ENCODE measurements around the gene TRABD2B.

Gene TRABD2B

DNA sequence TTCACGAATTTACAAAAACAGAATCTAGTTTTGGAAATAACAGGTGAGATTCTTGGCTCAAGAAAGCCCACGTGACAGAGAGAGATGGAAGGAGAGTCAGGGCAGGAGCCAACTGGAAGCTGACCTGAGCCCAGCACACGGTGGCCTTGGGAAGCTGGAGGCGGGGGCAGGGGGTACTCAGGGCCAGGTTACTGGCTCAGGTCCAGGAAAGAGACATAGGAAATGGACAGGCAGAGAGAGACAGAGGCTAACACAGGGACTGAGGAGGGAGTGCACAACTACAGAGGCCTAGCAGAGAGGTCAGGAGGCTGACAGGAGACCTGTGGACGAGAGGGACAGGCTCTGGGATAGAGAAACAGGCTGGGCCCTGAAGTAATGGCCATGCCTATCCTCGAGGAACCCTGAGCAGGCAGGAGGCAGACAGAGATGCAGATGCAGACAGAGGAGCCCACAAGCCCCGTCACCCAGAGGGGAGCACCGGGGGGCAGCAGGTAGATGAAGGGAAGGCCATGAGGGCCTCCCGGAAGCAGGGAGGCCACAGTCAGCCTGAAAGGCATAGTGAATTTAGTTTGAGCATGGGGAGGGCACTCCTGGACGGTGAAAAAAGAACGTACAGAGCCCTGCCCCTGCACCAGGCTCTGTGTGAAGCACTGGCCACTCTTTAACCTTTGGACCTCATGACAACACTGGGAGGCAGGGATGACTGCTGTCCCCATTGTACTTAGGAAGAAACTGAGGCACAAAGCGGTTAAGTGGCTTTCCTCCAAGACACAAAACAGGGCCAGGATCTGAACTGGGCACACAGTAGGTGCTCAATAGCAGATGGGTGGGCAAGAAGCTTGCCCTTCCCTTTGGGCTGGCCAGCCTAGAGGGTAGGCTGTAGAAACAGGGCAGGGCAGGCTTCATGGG, 230.1 kb downstream of the TRABD2B start:
- DNase-seq = no peak

DNA sequence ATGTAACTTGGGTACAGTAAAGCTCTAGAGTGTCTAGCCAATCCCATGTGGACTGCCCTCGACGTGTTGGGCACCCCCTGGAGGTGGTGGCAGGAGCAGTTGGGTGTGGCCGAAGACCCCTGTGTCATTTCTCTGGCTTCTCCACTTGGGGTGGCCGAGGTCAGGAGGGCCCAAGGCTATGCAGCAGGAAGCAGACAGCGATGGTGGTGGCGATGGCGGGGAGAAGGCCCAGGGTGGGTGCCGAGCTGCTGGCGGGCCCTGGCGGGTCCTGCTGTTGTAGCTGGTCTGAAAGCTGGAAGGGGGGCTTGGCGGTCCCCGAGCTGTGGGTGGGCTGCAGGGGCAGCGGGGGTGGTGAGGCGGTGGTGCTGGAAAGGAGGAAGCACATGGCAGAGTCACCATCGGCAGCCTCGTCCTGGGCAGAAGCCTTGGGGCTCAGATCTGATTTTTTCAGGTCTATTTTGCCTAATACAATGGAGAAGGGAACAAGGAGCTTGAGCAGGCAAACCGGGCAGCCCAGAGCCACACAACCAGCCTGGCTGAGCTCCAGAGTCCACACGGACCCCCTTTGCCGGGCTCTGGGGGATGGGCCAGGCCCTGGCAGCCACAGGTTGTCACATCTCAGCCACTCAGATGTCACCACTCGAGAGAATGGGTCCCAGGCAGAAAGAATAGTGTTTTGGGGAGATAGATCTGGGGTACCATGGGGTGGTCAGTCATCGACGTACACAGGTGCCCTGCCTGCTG, 231.3 kb downstream of the TRABD2B start:
- no peak for DNase-seq

DNA sequence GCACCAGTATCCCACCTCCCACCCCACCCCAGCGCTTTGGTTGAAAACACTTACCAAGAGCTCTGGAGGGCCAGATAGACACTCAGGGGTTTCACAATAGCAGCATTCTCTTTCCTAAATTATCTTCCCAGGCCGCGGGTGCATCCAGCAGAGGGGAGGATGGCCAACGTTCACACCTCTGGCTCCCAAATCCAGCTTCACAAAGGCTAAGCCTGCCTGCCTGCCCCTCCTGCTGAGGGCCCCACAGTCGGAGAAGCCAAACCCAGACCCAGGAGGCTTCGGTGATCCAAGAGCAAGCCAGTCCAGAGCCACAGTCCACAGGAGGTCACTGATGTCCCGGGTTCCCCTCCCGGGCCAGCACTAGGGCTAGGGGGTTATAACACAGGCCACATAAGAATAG, 231.9 kb downstream of the TRABD2B start:
- no peak for DNase-seq

DNA sequence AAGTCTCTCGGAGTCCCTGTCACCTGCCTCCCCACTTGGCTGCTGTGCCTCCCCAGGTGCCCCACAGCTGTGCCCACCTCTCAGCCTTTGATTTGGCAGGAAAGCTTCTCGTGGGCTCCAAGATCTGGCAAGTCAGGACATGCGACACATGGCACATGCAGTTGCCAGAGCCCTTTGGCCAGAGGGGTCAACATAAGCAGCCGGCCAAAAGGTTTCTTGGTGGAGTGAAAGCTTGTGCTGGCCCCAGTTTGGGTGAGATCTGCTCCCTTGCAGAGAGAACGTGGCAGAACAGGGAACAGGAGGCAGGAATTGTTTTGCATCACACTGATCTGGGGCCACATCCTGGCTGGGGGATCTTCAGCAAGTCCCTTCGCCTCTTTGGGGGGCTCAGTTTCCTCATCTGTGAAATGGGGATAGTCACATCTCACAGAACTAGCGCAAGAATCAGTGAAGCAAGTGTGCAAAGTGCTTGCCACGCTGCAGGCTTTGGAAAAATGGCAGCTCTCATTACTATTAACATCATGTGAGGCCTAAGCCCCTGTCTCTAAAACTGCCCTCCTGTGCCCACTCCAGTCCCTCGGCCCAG, 232.6 kb downstream of the TRABD2B start:
- no peak for DNase-seq

DNA sequence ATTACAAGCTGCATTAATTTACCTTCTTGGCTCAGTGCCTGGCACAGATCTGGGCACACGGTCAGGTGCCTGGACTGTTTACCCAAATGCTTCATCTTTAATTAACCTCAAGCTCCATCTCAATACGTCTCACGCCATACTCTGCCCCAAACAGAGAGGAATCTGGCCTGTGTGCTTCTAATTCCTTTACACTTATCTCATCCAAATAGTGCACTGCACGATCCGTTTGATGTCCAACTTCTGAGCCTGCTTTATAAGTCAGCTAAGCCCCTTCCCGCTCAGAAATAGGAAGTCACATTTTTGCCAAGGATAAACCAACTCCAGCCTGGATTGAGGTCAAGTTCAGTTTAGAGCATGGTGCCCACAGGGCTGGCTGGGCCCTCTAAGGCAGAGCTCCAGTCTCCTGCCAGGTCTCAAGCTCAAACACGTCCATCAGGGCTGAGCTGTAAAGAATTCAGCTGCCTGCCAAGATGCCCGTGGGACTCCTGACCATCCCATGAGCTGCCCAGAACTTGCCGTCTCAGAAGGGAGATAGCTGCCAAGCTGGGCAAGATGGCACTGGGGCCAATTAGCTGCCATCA, 233.5 kb downstream of the TRABD2B start:
- no peak for DNase-seq

DNA sequence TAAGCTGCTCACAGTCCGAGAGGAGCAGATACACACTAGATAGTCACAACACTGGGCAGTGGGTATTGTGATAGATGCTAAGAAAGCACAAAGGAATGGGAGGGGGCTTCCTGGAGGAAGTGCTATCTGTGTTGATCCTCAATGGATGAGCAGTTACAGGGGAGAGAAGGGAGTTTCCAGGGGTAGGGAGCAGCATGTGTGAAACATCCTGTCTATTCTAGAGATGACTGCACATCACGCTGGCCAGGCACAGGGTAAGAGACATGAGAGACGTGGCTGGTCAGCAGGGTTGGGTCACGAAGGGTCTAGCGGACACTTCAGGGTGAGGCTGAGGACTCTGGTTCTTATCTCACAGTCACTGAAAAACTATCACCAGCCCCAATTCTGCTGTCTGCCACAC, 235.2 kb downstream of the TRABD2B start:
- no peak for DNase-seq

DNA sequence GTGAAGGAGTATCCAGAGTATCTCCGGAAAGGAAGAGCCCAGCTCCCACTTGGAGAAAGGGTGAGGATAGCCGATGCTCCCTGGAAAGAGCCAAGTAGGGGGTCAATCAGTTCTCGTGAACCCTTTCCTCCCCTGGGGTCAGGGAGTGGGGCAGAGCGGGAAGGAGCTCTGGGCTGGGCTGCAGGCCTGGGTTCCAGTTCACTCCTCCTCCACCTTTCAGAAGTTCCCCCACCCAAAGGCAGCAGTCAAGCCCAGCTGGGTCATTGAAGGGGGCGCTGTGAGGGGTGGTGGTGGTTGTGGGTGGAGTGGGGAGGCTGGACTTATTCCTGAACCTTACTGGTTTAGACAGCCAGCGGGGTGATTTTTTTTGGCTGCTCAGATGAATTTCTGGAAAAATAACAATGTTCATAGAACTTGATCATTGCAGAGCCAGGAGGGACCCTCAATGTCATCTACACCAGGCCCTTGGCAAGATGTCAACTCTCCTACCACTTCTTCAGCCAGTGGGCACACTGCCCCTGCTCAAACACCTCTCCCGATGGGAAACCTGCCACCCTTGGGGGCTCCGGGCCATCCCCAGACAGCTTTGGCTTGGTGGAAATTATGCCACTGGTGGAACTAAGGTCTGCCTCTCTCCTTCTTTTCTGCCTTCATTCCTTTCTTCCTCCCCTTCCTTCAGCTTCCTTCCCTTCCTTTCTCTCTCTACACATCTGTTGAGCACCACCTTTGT, 235.8 kb downstream of the TRABD2B start:
- DNase-seq = no peak

DNA sequence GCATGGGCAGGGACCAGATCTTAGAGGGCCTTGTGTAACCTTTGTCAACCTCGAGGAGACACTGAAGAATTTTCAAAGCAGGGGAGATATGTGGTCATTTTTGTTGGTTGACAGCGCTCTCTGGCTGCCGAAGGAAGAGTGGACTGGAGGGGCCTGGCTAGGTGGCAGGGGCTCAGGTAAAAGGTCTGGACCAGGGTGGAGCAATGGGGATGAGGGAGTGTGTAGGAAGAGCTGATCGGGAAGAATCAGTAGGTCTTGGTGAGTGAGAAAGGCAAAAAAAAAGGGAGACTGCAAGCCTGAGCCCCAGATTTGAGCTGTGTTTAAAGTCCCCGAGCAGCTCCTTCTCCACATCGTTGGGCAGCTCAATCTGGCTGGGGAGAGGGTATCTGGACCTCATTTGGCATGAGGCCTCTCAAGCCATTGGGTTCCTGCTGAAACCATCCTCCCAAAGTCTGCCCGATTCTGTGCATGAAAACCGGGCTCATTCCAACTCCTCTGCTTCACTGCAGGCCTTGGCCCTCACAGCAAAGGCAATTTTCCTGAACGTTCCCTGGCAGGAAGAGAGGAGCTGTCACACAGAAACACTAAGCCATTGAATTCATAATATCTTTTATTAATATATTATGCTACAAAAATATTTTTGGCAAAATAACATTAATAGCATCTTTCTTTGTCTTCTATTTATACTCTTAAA, 237.1 kb downstream of the TRABD2B start:
- no peak for DNase-seq

DNA sequence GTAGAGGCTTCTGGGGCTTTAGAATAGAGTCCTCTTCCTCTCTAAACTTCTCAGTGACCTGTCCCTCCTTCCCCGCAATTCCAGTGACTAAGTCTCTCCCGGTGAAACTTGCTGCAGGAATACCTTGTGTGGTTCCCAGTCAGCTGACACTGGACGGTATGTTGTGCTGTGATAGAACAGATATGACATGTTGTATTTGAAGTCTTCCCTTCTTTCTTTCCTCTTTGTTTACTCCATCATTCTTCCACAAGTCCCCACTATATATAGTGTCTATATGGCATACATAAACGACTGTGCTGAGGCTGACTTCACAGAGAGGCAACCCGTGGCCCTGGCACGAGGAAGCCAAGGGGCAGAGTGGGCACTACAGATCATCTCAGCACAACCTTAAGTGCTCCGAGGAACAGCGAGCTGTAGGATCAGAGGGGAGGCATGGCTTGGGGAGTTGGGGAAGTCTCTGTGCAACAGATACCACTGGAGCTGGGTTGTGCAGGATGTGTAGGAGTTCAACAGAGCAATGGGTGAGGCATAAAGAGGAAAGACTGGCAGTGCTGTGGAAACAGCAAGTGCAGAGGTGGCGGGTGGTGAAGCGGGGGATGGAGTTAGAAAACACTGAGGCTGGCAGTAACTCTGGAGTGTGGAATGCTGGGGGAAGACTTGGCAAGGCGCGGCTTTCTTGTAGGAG, 237.8 kb downstream of the TRABD2B start:
- DNase-seq = no peak

DNA sequence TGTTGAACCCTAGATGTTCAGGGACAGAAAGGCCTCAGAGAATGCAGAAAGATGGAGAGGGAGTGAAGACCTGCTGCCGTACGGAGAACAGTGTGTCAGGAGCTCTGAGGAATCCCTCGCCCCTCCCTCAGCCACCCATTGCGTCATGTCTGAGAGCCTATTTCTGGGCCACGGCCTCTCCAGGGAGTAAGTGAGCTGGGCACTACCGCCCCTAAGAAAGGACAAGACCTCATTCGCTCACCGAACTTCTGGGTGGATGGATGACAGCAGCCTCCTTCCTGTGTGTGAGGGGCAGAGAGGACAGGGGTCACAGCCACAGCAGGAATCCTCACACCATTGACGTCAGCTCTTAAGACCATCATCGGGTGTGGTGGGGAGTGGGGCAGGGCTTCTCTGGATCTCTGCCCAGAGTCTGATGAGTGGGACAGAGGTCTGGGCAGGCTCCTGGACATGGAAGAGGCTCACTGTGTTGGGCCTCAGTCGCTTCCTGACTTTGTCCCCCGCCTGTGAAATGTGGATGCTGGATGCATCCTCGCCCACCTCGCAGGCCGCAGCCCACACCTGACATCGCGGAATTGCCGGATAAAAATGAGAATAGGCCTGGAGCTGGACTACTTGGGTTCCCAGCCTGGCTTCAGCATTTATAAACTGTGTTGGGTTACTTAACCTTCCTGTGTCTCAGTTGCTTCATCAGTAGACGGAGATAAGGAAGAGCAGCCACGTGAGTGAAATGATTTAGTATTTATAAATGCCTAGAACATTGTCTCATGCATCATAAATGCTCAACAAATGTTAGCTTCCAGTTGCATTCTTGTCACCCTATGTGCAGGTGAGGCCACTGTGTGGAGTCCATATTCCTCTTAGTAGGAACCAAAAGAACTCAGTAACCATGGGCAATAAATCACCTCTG, 238.6 kb downstream of the TRABD2B start:
- no peak for DNase-seq

DNA sequence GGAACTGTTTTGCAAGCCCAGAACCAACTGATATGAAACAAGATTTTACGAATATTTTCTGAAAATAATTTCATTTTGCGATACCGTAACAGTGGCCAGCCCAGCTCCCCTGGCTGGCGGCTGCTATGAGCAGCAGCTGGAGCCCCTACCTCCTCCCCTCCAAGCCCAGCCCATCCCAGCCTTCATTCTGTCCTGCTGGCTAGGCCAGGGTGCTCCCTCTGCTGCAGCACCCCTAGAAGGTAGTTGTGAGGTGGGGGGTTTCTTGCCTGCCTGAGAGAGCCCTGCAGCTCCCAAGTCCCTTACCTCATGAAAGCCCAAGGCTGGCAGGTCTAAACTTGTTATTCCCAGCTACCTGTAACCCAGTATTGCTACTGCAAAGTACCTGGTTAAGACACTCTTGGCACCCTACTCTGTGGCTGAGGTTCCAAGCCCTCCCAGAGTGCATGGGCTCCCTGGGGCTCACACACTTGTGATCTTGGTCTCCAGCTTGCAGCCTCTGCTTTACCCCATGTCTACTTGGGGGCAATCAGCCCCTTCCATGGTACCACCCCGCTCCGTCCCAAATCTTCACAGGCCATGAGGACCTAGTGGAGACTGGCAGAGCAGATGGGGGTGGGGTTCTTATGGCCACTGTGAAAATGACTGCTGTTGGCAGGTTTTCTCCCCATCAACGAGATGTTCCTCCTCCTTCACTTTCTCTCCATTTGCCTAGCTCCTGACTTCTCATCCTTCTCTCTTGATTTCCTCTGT, 239.8 kb downstream of the TRABD2B start:
- no peak for DNase-seq

DNA sequence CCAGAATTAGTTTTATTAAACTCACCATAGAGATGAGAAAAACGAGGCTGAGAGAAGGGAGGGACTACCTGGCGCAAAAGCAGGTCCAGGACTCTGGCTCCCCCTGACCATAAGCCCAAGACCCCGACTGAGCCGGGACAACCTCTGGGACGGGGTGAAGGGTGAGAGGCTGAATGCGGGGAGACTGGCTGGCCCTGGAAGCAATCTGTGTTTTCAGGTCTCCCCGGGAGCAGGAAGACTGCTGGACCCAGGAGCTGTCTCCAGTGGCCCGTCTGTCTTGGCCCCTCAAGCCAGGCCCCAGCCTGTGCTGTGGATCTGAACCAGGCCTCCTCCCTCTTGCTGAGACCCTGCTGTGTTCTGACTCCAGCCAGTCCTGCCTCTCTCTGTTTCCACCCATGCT, 240.8 kb downstream of the TRABD2B start:
- DNase-seq = peak; percentile 26

DNA sequence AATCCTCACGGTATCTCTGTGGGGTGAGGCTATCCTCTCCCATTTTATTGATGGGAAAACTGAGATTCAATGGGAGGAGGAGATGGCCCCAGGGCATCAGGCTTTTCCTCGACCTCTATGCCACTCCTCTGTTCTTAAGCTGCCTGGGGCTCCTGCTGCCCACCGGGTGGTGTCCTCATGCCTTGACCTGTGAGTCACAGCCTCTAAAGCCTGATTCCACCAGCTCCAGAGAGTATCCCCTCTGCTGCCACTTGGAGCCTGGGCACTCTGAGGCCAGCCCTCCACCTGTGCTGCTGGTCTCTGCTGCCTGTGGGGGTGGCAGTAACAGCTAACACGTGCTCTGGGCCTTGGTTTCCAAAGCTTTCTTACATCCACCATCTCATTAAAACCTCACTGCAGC, 241.2 kb downstream of the TRABD2B start:
- DNase-seq = peak; percentile 18

DNA sequence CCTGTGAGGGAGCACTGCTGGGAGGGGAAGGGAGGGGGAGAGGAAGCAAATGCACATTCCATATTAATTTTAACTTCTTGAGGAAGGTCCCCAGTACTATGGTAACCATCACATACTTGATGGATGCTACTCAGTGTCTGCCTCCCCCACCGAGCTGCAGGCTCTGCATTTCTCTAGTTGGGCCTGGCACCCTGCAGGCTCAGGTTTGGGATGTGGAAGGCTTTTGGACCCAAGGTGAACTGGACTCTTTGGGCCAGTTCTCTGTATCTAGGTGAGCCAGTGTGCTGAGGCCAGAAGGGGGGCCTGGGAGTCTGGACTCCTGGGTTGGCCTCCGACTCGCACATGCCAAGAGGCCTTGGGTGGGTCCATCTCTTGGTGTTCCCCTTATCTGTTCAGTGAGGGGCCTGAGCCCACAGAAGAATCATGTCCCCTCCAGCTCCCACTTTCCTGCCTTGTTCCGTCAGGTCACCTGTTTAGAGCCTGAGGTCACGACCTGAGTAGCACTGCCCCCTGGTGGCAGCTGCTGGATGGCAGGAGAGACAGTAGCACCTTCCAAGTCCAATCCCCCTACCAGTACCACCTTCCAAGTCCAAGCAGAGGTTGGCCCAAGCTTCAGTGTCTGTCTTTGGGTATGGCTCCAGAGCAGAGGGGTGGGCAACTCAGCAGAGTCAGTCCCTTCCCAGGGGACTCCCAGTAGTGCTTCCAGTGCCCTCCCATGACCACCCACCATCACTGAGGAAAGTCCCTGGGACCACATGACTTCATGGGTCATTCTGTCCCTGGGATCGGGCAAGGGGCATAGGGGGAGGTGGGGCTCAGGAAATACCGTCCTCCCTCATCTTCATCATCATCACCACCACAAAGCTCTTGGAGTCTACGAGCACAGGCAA, 241.8 kb downstream of the TRABD2B start:
- peak; percentile 87 for DNase-seq

DNA sequence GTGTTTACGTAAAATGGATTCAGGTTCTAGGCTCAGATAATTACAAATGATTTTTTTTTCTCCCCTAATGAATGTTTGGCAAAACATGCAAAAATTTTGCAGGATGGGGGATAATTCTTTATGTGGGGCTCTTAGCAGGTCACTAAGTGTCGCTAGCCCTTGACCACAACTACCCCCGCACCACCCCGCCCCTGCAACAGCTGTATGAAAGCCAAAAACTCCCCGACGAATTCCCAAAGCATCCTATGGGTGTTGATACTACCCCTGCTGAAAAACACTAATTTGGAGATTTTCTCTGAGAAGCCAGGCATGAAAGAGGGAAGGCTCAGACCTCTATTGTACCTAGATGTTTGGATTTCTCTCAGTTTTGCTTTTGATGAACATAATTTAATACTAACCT, 243.0 kb downstream of the TRABD2B start:
- no peak for DNase-seq

DNA sequence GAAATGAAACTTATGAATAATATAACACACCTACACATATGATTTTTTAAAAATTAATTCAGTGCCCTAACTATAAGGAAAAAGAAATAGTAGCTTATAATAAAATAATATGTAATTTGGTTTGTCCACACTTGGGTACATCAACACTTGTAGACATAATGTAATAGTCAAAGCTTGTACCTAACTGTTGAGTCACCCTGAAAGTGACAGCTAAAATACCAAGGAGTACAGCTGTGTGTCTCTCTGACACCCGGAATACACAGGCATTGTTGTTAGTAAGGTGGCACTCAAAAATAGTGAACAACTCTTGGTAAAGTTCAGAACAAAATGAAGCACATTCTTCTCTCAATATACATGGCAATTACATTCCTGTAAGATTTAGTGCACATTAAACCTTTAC, 243.4 kb downstream of the TRABD2B start:
- DNase-seq = no peak

DNA sequence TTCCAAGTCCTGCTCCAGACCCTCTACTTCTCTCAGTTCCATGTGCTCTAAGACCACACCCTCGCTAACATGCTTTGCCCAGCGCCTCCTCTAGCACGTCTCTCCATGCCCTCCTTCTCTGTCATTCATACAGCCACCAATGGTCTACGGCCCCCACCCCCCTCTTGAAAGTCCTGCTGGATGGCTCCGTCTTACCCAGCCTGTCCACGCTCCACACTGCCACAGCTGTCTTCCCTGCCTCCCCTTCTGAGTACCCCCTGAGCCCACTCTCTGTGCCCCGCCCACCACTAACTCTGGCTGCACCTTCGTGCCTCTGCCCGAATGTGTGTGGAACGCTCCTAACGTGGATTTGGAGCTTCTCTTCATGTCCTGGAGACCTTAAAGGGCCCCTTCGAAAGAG, 244.6 kb downstream of the TRABD2B start:
- DNase-seq = peak; percentile 41

DNA sequence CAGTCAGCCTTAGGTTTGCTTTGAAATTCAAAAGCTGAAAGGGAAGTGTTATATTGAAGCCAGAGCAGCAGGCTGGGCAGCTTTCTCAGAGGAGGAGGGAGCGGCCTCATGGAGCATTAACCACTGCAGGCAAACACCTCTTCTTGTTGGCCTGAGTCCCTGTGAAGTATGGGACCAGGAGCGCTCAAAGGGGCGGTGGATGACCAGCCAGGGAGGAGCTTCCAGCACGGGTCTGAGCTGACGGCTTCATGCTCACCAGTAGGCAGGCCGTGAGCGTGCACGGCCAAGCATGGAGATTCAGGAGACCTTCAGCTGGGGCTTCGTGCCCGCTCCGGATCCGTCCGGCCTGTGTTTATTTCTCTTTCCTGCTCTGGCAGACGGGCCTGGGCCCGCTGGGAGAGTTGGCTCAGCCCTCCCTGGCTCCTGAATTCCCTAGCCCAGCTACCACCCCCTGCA, 245.2 kb downstream of the TRABD2B start:
- peak; percentile 13 for DNase-seq

All from activated CD8-positive, alpha-beta memory T cell treated with anti-CD3 and anti-CD28 coated beads, Interleukin-2, amount 50 U/mL, for 48 hours (primary cell).